Neural progenitor cell (in vitro differentiated cells): ENCODE data around the gene STRN.
"Not testable (repeated sequence)": the region's sequence is repeated elsewhere in the genome, so short reads cannot be mapped to it uniquely, and the experiment has no call there.

Source experiments
- CTCF ChIP-seq: fragments of 200-600 bp; sonication (generic); IDR thresholded peaks from 2 replicates; pipeline ENCODE4 v1.5.1; 2017; ENCODE audit warnings: antibody characterized with exemption, mild to moderate bottlenecking
- EZH2 ChIP-seq: fragments of 200-600 bp; sonication (generic); IDR thresholded peaks from 2 replicates; pipeline ENCODE4 v1.6.1; 2017; ENCODE audit warnings: antibody characterized with exemption, mild to moderate bottlenecking, moderate library complexity
- EZH2phosphoT487 ChIP-seq: fragments of 200-600 bp; sonication (generic); IDR thresholded peaks from 2 replicates; pipeline ENCODE4 v1.6.1; 2017; ENCODE audit warnings: antibody characterized with exemption

DNA sequence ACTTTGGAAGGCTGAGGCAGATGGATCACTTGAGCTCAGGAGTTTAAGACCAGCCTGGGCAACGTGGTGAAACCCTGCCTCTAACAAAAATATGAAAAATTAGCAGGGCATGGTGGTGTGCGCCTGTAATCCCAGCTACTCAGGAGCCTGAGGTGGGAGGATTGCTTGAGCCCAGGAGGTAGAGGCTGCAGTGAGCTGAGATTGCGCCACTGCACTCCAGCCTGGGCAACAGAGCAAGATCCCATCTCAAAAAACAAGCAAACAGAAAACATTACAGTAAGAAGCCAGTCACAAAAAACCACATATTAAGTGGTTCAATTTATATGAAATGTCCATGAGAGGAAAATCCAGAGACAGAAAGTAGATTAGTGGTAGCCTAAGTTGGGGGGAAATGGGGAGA lies 12.7 kb upstream of the STRN start:
- not testable (repeated sequence) for TF ChIP-seq CTCF, EZH2, EZH2phosphoT487
